Fibroblast of skin of back (primary cell): ENCODE measurements around the gene ABI1.
A peak's percentile ranks its signal among the peaks of the same experiment; 100 is the strongest.

Experiments
- DNase-seq: peaks from one replicate; pipeline ENCODE4 v3.0.0-alpha.2; 2013

Gene ABI1

GRCh38 chr10:26854524-26854923 lies 6.2 kb downstream of the ABI1 start:
- peak; percentile 16 for DNase-seq

- no peak for DNase-seq
Observed at GRCh38 chr10:26844396-26844975, 16.3 kb downstream of the ABI1 start.

GRCh38 chr10:26843736-26844135 lies 17.0 kb downstream of the ABI1 start:
- no peak for DNase-seq

- no peak for DNase-seq
Observed at GRCh38 chr10:26841733-26842317, 18.9 kb downstream of the ABI1 start.

GRCh38 chr10:26840938-26841732 lies 19.6 kb downstream of the ABI1 start:
- DNase-seq, result no peak

- DNase-seq, result no peak
Observed at GRCh38 chr10:26839966-26840627, 20.7 kb downstream of the ABI1 start.

GRCh38 chr10:26837139-26837538 lies 23.6 kb downstream of the ABI1 start:
- no peak for DNase-seq

GRCh38 chr10:26835025-26835424 lies 25.7 kb downstream of the ABI1 start:
- no peak for DNase-seq

- no peak for DNase-seq
Observed at GRCh38 chr10:26832960-26833359, 27.8 kb downstream of the ABI1 start.

GRCh38 chr10:26831936-26832335 lies 28.8 kb downstream of the ABI1 start:
- DNase-seq, result no peak

- no peak for DNase-seq
Observed at GRCh38 chr10:26829810-26830515, 30.8 kb downstream of the ABI1 start.

GRCh38 chr10:26824015-26824690 lies 36.6 kb downstream of the ABI1 start:
- DNase-seq, result no peak

GRCh38 chr10:26821699-26822570 lies 38.8 kb downstream of the ABI1 start:
- DNase-seq, result no peak

GRCh38 chr10:26815500-26815899 lies 45.3 kb downstream of the ABI1 start:
- DNase-seq, result no peak

GRCh38 chr10:26810435-26811026 lies 50.2 kb downstream of the ABI1 start:
- no peak for DNase-seq

- no peak for DNase-seq
Observed at GRCh38 chr10:26809973-26810372, 50.8 kb downstream of the ABI1 start.

GRCh38 chr10:26807532-26807931 lies 53.2 kb downstream of the ABI1 start:
- no peak for DNase-seq

- DNase-seq, result no peak
Observed at GRCh38 chr10:26806557-26806956, 54.2 kb downstream of the ABI1 start.

- peak; percentile 13 for DNase-seq
Observed at GRCh38 chr10:26805567-26806245, 55.1 kb downstream of the ABI1 start.
